Fibroblast of skin of scalp (primary cell): Measurements from ENCODE around the gene KCNK17.
"Not testable (repeated sequence)": the region's sequence is repeated elsewhere in the genome, so short reads cannot be mapped to it uniquely, and the experiment has no call there.

Source experiments
- DNase-seq: peaks from one replicate; pipeline ENCODE4 v3.0.0-alpha.2; 2013

KCNK17 gene

DNA sequence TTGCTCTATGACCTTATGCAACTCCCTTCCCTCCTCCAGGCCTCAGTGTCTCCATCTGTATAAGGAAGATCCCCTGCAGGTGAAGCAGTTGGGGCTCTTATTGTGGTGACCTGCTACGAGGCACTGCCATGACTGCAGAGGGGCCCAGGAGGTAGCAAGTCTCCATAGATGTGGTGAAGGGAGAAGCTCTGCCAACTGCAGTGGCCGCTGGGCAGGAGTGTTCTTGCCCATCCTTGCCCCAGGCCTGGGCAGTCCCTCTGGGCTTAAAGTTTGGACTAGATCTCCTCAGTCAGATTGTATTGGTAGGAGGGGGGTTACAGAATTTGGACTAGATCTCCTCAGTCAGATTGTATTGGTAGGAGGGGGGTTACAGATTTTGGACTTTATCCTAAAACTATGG lies 12.2 kb downstream of the KCNK17 start:
- no peak for DNase-seq

DNA sequence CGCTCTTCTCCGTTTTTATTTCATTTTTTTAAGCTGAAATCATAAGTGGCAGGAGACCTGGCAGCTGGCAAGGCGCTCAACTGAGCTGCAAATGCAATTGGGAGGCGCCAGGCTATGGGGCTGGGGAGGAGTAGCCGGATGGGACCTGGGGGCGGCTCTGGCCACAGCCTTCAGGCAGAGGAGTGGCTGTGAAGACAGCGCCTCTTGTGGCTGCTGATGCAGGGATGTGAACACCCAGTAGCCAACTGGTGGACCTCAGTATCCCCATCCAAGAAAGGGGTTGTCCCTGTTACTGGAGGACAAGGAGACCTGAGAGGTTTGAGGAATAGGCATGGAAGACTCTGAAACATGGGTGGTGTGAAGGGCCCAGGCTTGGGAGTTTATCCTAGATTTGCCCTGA lies 12.6 kb downstream of the KCNK17 start:
- no peak for DNase-seq

DNA sequence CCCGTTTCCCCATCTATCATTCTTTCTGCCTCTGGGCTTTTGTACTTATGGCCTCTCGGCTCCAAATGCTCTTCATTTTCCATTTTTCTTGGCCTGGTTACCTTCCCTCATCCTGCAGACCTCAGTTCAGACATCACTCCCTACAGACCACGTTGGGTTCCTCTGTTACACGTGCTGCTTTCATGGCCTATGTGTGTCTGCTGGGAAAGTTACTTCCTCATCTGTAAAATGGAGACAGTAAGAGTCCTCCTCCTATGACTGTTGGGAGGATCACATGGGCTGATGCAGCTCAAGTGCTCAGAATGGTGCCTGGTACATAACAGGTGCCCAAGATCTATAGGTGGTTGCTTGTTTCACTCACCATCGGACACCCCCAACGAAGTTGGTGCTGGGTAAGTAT lies 13.5 kb downstream of the KCNK17 start:
- no peak for DNase-seq

DNA sequence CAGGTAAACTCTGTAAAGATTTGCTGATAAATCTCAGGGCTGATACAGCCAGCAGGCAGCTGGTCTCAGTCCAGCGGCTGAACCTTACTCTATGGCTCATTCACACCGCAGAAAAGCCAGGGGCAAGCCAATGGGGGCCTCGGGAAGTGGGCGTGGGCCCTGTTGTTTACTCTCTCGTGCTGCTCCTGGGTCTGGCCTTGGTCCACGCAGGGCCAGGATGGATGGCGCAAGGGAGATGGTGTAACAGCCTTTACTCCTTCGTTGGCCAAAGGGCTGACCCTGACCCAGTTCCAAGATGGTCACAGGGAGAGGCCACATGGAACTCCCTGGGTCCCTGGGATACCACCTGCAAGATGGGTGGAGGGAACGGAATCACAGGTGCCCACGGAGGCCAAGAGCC lies 16.2 kb downstream of the KCNK17 start:
- no peak for DNase-seq

DNA sequence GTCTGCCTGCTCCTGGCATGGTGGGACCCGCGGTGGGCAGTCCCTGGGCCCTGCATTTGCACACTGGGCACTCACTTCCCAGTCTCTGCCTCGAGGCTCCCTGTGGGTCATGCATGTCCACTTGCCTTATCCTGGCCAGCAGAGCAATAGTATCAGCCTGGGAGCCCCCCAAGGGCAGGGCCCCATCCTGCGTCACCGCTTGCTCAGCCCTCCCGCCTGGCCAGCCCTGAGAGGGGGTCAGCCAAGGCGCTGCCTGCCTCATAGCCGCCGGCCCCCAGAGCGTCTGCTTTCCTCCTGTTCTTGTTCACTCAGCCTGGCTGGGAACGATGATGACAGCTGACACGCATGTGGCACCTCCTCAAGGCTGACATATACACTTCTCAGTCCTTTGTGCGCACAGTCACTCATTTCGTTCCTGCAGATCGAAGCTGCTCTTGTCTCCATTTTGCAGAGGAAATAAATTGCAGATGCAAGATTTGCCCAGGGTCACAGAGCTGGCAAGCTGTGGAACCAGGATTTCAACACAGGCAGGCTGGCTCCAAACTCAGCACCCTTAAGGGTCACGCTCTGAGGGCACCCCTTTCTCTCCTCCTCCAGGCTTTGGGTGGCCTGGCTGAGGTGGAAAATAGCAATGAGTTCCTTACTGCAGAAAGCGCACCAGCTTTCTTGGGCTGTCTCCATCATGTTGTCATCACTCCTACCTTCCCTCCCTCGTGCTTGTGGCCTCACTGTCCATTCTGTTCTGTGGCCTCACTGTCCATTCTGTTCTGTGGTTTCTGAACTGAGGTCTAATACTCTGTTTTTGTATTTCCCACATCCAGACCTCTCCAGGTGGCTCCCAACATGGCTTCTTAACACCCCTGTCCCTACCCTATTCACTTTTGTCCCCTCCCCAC lies 17.2 kb downstream of the KCNK17 start:
- no peak for DNase-seq

DNA sequence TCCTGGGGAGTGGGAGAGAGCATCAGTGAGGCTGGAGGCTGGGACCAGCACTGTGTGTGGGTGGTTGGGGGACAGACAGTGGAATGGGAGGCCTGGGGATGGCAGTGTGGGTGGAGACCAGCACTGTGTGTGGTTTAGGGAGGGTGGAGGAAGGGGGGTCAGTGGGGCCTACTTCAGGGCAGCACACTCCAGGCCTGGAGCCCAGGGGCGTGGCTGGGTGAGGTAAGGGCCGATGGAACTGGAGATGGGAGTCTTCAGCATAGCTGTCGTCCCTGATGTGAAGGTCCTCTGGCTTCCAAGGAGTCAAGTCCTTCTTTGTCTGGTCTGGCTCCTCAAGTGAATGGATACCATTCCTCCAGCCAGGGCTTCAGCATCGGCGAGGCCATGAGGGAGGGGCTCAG lies 18.6 kb downstream of the KCNK17 start:
- no peak for DNase-seq

DNA sequence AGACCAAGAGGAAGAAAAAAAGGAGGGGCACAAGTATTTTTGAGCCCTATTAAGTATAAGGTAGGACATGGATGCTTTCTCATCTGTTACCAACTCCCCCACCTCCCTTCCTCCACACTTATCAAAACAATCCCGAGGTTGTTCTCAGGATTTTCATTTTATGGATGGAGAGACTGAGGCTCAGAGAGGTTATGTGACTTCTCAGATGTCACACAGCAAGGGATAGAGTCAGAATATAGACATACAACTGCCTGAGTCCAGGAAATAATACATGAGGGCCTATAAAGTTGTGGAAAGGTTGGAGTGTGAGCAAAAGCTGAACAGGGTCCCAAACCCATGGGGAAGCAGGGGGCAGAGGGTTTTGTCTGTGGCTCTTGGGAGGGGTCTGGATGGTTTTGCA lies 19.3 kb downstream of the KCNK17 start:
- no peak for DNase-seq

DNA sequence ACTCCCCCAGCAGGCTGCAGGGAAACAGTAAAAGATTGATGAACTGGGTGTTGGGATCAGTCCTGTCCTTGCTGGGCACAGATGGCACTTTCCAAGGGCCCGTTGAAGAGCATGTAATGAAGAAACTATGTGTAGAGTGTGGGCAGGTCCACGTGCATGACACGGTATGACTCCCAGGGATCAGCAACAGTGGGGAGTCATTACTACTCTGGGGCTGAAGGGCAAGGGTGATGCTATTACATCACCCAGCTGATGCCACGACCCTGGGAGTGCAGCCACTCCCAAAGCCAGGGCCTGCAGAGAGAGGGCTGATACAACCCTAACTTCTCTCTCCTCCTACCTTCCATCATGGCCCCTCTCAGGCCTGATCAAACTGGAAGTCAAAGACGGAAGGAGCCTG lies 20.1 kb downstream of the KCNK17 start:
- no peak for DNase-seq

DNA sequence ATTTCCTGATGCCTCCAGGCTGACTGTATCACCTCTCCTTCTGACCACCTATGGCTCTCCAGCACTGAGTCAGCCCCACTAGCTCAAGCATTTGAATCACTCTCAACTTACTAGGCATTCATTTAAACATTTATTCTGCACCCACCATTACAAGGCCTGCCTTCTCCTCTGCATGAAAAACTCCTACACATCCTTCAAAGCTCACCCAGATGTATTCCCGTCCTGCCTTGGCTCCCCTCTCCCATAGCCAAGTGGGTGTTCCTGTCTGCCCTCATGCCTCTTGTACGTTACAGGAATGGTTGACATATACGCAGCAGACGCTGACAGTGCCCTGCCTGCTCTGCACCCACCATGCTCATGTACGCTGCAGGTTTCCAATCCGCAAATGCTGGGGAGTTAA lies 21.6 kb downstream of the KCNK17 start:
- DNase-seq: no peak

DNA sequence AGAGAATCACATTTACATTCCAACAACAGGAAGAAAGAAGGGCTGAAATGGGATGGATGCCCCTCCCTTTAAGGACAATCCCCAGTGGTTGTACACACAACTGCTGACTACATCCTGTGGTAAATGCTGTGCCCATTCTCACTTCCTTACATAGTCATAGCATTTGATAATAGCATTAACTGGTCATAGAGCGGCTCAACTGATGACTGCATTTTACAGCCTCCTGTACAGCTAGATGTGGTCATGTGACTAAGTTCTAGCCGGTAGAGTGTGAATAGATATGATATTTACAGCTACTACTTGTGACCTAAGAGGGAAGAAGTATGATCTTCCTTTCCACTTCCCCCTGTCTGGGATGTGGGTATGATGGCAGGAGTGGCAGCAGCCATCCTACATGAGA lies 24.7 kb downstream of the KCNK17 start:
- no peak for DNase-seq

DNA sequence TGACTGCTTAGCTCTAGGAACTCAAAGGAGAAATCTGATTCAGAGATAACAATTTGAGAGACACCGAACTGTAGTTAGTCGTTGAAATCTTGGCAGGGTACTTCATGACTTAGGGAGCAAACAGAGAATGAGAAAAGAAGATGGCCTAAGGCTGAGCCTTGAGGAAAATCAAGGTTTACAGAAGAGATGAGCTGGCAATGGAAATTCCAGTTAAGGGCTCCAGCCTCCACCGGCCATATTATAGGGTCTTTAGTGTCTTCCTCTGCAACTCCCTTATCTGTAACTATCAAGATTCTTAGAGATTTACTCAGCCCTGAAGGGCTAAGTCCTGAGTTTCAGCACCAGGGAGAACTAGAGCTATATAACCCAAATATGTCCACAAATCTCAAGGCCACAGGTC lies 26.6 kb downstream of the KCNK17 start:
- DNase-seq: no peak

DNA sequence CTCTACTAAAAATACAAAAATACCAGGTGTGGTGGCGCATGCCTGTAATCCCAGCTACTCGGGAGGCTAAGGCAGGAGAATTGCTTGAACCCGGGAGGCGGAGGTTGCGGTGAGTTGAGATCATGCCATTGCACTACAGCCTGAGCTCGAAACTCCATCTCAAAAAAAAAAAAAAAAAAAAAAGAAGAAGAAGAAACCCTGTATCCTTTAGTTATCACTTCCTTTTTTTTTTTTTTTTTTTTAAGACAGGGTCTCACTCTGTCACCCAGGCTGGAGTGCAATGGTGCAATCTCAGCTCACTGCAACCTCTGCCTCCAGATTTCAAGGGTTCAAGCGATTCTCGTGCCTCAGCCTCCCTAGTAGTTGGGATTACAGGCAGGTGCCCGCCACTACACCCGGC lies 27.6 kb downstream of the KCNK17 start:
- DNase-seq: not testable (repeated sequence)

DNA sequence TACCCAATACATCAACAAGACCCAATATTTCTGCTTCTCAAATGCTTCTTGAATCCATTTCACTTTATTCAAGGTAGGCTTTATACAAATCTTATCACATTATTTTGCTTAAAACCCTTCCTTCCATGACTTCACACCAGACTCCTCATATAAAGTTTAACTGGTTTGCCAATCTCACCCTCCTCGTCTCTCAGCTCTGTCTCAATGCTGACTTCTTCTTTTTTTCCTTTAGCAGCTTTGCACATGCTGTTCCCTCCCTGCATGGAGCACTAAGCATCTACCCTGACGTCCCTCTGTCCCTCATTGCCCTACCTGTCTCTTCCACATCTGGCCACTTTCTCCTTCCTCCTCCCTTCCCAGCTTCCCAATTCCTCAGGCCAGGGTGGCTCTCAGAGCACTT lies 31.4 kb downstream of the KCNK17 start:
- no peak for DNase-seq

DNA sequence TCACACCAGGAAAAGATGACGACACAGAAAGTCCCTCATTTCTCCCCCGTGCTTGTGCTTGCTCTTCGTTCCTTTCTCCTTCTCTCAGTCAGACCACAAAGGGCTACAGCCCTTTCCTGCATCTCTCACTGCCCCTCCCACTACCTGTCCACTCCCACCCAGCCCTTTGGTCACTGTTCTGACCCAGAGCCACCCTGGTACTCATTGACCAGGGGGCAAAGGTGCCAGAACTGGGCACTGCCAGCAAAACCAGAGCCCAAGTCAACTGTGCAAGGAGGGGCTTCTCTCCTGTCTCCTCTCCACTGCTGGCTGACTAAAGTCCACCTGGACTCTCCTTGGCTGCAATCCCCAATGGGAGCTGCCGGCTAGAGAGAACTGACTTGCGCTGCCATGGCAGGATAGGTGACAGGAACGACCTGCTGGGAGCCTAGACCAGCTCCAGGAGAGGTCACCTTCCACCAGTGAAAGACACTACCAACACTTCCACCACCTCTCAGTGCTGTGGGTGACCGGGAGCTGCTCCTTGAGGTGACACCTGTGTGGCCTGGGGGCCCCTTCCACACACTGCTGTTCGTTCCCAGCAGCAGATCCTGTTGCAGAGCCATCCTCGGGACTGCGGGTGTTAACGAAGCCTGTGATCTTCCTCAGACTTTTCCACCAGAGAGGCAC lies 32.8 kb downstream of the KCNK17 start:
- DNase-seq: no peak

DNA sequence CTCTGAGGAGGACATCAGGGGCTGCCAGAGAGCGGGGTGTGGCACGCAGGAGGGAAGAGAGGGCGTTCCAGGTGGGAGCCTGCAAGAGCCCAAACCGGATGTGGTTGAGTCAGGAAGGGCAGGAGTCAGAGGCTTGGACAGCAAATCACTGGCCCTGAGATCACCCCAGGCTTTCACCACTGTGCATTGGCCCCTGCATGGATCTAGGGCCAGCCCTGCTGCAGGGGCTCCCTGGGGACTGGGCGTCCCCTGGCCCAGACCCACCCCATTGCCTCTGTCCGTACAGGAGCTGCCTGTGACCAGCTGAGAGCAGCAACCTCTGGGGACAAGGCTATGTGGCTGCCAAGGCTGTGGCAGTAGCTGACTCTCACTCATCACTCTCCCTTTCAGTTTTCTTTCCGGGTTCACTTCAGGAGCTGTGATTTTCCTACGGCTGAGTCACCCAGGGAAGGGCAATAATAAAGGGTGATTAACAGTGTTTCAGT lies 33.9 kb downstream of the KCNK17 start:
- DNase-seq: no peak

DNA sequence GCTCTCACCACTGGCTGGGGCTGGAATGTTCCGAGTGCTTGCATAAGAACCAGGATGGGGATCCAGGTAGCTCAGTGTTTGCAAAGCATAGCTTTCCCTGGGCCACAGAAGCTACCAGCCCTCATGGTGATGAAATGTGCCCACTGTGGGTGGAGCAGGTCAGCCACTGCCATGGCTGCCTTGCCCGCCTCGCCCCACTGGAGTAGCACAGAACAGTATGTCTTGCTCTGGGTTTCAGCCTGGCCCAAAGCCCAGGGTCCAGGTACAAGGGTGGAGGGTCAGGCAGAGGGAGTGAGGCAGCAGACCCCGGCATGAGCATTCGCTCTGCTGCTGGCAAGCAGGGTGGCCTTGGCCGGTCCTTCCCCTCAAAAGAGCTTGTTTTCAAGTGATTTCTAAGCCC lies 34.7 kb downstream of the KCNK17 start:
- DNase-seq: no peak

DNA sequence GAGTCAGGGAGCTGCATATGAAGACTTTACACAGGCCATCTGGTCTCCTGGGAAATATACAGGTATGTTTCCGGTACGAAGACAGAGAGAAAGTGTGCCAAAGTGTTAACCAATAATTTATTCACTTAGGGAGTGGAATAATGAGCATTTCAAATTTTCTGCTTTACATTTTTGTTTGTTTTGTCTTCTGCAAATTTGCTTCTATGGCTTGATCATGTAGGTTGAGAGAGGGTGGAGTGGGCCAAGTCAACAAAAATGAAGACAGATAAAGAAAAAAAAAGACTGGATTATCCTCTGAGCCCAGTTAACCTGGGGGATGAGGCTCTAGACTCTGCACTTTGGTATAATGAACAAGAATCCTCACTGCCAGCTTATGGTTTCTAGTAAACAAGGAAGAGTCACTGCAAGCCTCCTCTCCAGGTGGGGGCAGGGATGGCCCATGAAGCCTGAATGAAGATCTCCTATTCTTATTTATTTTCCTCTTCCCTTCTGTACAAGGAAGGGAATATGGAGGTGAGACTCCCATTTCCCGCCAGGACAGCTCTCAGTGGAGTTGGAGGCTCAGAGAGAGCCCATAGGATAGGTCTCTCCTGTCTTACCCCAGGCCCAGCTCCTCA lies 37.7 kb downstream of the KCNK17 start:
- DNase-seq: no peak

DNA sequence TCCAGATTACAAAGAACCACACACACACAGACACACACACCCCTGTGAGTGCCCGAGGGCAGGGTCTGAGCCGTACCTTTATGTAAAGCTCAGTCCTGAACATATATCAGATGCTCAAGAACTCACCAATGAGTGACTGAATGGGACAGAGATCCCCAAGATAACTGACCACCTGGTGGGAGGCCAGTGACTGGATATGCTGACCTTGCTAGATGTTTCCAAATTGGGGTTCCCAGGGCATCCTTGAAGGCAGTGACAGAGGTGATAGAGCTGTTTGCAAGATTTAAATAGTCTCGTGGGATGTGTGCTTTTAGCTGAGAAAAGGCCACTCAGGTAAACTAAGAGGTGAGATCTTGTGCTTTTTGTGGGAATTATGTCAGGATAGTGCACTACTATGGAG lies 39.3 kb downstream of the KCNK17 start:
- no peak for DNase-seq

DNA sequence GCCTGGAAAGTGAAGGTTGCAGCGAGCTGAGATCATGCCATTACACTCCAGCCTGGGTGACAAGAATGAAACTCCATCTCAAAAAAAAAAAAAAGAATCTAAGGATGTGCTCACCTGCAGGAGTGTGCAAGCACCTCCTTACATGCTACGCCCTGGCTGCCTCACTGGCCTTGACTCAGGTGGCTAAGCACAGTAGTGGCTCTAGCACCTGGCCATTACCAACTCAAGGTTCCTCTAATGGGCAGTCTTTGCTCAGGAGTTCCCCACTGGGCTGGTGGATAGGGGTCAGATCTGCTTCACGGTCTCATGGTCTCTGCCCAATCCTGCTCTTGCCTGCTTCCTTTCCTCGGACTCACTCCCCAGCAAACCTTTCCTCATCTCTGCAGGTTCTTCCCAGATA lies 39.7 kb downstream of the KCNK17 start:
- no peak for DNase-seq

DNA sequence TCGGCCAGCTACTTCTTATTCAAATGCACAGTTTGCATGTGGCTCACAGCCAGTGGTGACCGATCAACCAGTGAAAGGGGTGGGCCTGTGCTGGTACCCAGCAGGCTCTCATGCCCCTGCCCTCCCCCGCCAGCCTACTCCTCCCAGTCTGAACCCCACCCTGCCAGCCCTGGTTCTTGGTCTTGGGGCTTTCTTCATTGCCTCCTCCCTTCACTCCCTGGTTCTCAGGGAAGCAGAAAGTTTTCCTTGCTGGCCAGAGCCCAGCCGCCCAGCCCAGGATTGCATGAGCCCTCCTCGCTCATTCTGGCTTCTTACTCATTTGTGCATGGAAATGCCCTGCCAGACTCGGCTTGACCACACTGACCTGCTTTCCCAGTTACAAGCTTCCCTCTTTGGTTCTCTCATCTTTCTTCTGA lies 40.8 kb downstream of the KCNK17 start:
- DNase-seq: no peak

DNA sequence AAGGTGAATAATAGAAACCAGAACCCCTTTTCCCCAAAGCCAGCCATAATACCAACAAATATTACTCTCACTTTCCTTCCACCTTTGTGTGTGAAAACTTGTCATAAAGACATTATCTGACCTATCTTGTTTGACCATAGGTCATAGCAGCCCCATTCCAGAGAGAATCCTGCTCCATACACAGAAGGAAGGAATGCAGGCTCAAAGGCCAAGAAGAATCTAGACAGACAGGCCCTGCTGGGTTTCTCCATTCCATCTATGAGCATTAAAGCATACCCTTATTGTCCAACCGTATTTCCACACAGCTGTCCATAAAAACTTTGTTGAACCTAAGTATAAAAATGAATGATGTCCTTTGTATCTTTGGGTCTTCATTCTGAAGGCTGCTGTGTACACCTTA lies 44.3 kb downstream of the KCNK17 start:
- DNase-seq: no peak

DNA sequence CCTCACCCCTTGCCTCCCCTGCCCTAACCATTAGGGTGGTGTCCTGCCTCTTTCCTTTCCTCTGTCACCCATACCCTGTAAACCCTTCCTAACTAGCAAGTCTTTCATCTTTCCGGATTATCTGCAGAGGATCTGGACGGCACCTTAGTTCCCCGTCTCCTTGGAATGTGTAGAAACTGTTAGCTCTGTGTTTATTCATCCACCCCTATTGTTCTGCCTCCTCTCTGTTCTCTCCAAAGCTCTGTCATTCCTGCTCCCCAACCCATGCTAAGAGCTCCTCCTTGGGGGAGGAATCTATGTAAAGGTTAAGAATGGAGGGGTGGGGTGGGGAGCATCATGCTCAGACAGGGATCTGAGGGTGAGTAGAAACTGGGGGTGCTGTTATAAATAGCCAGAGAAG lies 45.5 kb downstream of the KCNK17 start:
- no peak for DNase-seq

DNA sequence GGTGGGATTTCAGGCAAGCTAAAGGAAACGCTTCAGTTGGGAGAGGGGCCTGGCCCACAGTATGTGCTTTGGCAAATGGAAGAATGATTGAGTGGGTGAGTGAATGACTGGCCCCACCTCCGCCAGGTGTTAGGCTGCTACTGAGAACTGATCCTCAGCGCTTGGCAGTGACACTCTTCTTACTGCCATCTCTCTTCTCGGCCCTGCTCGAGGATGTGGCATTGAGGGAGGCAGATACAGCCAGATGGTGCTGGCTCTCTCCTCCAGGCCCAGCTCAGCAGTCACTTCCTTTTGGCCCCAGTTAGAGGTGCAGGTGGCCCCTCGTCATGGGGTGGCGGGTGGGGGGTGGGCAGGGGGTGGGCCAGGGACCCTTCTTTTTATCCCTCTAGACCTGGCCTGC lies 46.0 kb downstream of the KCNK17 start:
- DNase-seq: no peak
